ENCODE results near the gene CARMIL1.

DNA sequence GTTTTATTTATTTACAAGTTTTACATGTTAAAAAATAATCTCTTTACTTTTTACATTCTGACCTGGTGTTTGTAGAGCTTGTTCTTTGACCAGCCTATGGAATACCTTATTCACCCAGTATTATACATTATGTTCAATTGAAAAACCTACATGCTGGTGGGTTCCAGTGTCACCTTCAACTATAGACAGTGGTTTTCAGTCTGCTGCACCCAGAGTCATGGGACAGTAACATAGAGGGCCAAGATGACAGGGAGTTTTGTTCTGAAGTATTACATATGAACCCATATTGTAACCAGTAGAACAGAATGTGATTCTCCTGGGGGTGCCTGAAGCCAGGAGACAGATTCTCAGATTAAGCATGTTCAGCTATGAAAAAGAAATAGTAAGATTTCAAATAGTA is 233.4 kb downstream of the CARMIL1 start:
- TF ChIP-seq, protein P1, sequence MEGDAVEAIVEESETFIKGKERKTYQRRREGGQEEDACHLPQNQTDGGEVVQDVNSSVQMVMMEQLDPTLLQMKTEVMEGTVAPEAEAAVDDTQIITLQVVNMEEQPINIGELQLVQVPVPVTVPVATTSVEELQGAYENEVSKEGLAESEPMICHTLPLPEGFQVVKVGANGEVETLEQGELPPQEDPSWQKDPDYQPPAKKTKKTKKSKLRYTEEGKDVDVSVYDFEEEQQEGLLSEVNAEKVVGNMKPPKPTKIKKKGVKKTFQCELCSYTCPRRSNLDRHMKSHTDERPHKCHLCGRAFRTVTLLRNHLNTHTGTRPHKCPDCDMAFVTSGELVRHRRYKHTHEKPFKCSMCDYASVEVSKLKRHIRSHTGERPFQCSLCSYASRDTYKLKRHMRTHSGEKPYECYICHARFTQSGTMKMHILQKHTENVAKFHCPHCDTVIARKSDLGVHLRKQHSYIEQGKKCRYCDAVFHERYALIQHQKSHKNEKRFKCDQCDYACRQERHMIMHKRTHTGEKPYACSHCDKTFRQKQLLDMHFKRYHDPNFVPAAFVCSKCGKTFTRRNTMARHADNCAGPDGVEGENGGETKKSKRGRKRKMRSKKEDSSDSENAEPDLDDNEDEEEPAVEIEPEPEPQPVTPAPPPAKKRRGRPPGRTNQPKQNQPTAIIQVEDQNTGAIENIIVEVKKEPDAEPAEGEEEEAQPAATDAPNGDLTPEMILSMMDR (conservative IDR thresholded peaks at IDR 0.05; ENCODE audit: low read length), result no peak
- TF ChIP-seq EZH2phosphoT487 (IDR thresholded peaks at IDR 0.05; ENCODE audit: borderline replicate concordance), result no peak
